Loucy (cell line): Measurements from ENCODE around the gene SNRNP200.

Source experiments
- H2AFZ ChIP-seq: fragments of 200-600 bp; sonication (generic); 2 replicates; pipeline ENCODE4 v1.6.0; 2016; ENCODE audit warnings: antibody characterized with exemption, mild to moderate bottlenecking, low read length, moderate library complexity
- H3F3A ChIP-seq: fragments of 200-600 bp; 2 replicates; pipeline ENCODE4 v1.6.0; 2016; ENCODE audit warnings: antibody characterized with exemption, low read depth, mild to moderate bottlenecking
- H3K27me3 ChIP-seq: fragments of 200-600 bp; sonication (generic); 2 replicates; pipeline ENCODE4 v1.6.1; 2014; ENCODE audit warnings: low read length, mild to moderate bottlenecking; ENCODE audit not compliant: insufficient read depth, poor library complexity, severe bottlenecking
- H3K36me3 ChIP-seq: fragments of 200-600 bp; sonication (generic); 2 replicates; pipeline ENCODE4 v1.6.1; 2016; ENCODE audit warnings: low read length; ENCODE audit not compliant: insufficient read depth
- H3K4me1 ChIP-seq: fragments of 200-600 bp; sonication (generic); 2 replicates; pipeline ENCODE4 v1.5.1; 2014; ENCODE audit warnings: low read length, mild to moderate bottlenecking; ENCODE audit not compliant: insufficient read depth, poor library complexity, severe bottlenecking
- H3K4me2 ChIP-seq: fragments of 200-600 bp; sonication (generic); 2 replicates; pipeline ENCODE4 v1.6.0; 2014; ENCODE audit warnings: antibody characterized with exemption, low read length, low read depth, mild to moderate bottlenecking; ENCODE audit not compliant: poor library complexity, severe bottlenecking
- H3K4me3 ChIP-seq: fragments of 200-600 bp; sonication (generic); 2 replicates; pipeline ENCODE4 v1.5.1; 2014; ENCODE audit warnings: low read length, mild to moderate bottlenecking, mixed read lengths; ENCODE audit not compliant: poor library complexity, severe bottlenecking
- H3K79me2 ChIP-seq: fragments of 200-600 bp; sonication (generic); 2 replicates; pipeline ENCODE4 v1.6.1; 2014; ENCODE audit warnings: low read length; ENCODE audit not compliant: insufficient read depth
- H3K9ac ChIP-seq: fragments of 200-600 bp; sonication (generic); 2 replicates; pipeline ENCODE4 v1.6.0; 2014; ENCODE audit warnings: mild to moderate bottlenecking, low read depth, low read length, moderate library complexity; ENCODE audit not compliant: poor library complexity, severe bottlenecking
- H3K9me2 ChIP-seq: fragments of 200-600 bp; sonication (generic); replicated peaks from 2 replicates; pipeline ENCODE4 v1.6.1; 2016; ENCODE audit warnings: low read depth, low read length, mixed read lengths
- H3K9me3 ChIP-seq: fragments of 200-600 bp; sonication (generic); 2 replicates; pipeline ENCODE4 v1.6.1; 2014; ENCODE audit warnings: mild to moderate bottlenecking, antibody characterized with exemption, low read length, low read depth; ENCODE audit not compliant: insufficient read depth
- H4K20me1 ChIP-seq: fragments of 200-600 bp; sonication (generic); 2 replicates; pipeline ENCODE4 v1.6.0; 2014; ENCODE audit warnings: antibody characterized with exemption, low read length, mild to moderate bottlenecking; ENCODE audit not compliant: insufficient read depth, poor library complexity, severe bottlenecking
- EZH2phosphoT487 ChIP-seq: fragments of 200-600 bp; IDR thresholded peaks from 2 replicates; pipeline ENCODE4 v1.6.1; 2018; ENCODE audit warnings: antibody characterized with exemption, mild to moderate bottlenecking, moderate library complexity, borderline replicate concordance
- TF ChIP-seq, protein P1 (sequence below): fragments of 200-600 bp; sonication (generic); conservative IDR thresholded peaks from 2 replicates; pipeline ENCODE4 v1.5.1; 2014; ENCODE audit warnings: mild to moderate bottlenecking, antibody characterized with exemption, low read length

Gene SNRNP200

GRCh38 chr2:96254571-96254970 lies 50.8 kb downstream of the SNRNP200 start:
- Histone ChIP-seq H3K9me3 (no peaks in the 10 kb centered on the region), H3K79me2 (peaks cover 23% of the 10 kb centered on the region), H3K27me3 (no peaks in the 10 kb centered on the region), H3K4me1 (peaks cover 17% of the 10 kb centered on the region), H3K4me3 (no peak overlapping the region), H3F3A (no peaks in the 10 kb centered on the region), H3K9ac (no peak overlapping the region), H3K4me2 (no peak overlapping the region), H3K9me2 (no peaks in the 10 kb centered on the region), H3K36me3 (peaks cover 47% of the 10 kb centered on the region; the same call in 1 of the 2 replicates), H4K20me1 (peaks cover 3% of the 10 kb centered on the region), H2AFZ (no peak overlapping the region)
- TF ChIP-seq, protein P1, sequence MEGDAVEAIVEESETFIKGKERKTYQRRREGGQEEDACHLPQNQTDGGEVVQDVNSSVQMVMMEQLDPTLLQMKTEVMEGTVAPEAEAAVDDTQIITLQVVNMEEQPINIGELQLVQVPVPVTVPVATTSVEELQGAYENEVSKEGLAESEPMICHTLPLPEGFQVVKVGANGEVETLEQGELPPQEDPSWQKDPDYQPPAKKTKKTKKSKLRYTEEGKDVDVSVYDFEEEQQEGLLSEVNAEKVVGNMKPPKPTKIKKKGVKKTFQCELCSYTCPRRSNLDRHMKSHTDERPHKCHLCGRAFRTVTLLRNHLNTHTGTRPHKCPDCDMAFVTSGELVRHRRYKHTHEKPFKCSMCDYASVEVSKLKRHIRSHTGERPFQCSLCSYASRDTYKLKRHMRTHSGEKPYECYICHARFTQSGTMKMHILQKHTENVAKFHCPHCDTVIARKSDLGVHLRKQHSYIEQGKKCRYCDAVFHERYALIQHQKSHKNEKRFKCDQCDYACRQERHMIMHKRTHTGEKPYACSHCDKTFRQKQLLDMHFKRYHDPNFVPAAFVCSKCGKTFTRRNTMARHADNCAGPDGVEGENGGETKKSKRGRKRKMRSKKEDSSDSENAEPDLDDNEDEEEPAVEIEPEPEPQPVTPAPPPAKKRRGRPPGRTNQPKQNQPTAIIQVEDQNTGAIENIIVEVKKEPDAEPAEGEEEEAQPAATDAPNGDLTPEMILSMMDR: no peak
- TF ChIP-seq EZH2phosphoT487: no peak

DNA sequence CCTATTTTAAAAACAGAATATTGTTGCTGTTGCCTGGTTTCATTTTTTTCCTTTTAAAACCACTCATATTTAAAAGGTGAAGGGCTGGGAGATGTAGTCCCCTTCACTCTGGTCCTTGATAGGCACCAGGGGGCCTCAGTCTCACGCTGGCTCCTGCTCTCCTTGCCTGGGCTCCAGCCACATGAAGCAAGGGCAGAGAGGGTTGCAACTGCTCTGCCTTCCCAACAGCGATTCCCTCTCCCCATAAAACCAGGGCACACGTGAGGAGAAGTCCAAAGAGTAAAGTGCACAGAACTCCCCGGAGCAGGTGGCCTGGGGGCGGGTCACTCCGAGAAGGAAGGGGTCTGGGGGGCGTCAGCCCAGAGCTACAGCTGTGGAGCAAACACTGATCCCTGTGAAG lies 52.3 kb downstream of the SNRNP200 start:
- no peak for TF ChIP-seq EZH2phosphoT487
- TF ChIP-seq, protein P1: no peak
- H3K9ac ChIP-seq: no peak overlapping the region
- H2AFZ ChIP-seq: no peak overlapping the region
- H3K9me2 ChIP-seq: no peaks in the 10 kb centered on the region
- no peaks in the 10 kb centered on the region for H3K9me3 ChIP-seq
- peaks cover 7% of the 10 kb centered on the region; the same call in 1 of the 2 replicates for H3K79me2 ChIP-seq
- H3K27me3 ChIP-seq: no peaks in the 10 kb centered on the region
- H4K20me1 ChIP-seq: peaks cover 3% of the 10 kb centered on the region
- H3K4me2 ChIP-seq: no peak overlapping the region
- H3K4me3 ChIP-seq: no peak overlapping the region
- peaks cover 9% of the 10 kb centered on the region for H3K4me1 ChIP-seq
- H3F3A ChIP-seq: no peaks in the 10 kb centered on the region
- peaks cover 41% of the 10 kb centered on the region; the same call in 1 of the 2 replicates for H3K36me3 ChIP-seq

DNA sequence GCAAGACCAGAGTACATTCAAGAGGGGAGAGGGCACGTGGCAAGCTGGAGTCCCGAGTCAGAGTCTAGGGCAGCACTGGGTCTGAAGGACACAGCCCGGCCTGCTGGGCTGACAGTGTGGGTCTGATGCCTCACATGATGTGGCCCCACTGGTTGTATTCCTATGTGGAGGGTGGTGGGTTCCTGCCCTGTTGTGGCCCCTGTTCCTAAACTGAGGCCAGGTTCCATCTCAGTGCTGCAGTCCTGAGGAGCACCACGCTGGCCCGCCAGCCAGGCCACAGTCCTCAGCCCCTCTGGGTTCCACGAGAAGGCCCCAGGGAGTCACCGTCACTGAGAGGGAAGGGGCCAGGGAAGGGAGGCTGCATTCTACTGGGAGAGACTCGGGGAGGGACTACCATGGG lies 52.8 kb downstream of the SNRNP200 start:
- no peak overlapping the region for H2AFZ ChIP-seq
- H3K9ac ChIP-seq: no peak overlapping the region
- H3K79me2 ChIP-seq: peaks cover 4% of the 10 kb centered on the region; the same call in 1 of the 2 replicates
- no peak overlapping the region for H3K4me2 ChIP-seq
- no peaks in the 10 kb centered on the region for H3F3A ChIP-seq
- no peaks in the 10 kb centered on the region for H3K9me2 ChIP-seq
- peaks cover 3% of the 10 kb centered on the region for H4K20me1 ChIP-seq
- no peaks in the 10 kb centered on the region for H3K27me3 ChIP-seq
- peaks cover 41% of the 10 kb centered on the region; the same call in 1 of the 2 replicates for H3K36me3 ChIP-seq
- H3K4me3 ChIP-seq: no peak overlapping the region
- H3K9me3 ChIP-seq: no peaks in the 10 kb centered on the region
- peaks cover 5% of the 10 kb centered on the region for H3K4me1 ChIP-seq
- TF ChIP-seq EZH2phosphoT487: no peak
- TF ChIP-seq, protein P1: no peak
